ENCODE measurements around the gene POU3F1. TPM values are rescaled to one million over a fixed set of nuclear protein-coding genes. Genes with fewer than 3 reads are reported as not detected.
A peak's percentile ranks its signal among the peaks of the same experiment; 100 is the strongest.

POU3F1 gene
- total and polyA plus RNA-seq, 12 donors: 0.05 to 6.9 (median 2.0) TPM

GRCh38 chr1:38005195-38006007 is 41.2 kb downstream of the POU3F1 start, which contains the start of gene FHL3:
TSS of gene FHL3 (minus strand) at chr1:38005514. CDS start at chr1:37999412, 6,102 bp downstream.
- Histone ChIP-seq H3K36me3 (replicated peaks in 1 of 2) (no peaks in the 10 kb centered on the region), H3K27ac (peak within 1 kb of the TSS in 4 of 5 donors; percentile 44 to 84 (median 56)), H3K4me1 (replicated peaks in 1 of 2) (peaks cover 28 to 32% of the 10 kb centered on the region in 2 donors), H3K27me3 (no peaks in the 10 kb centered on the region), H3K9me3 (replicated peaks in 1 of 3) (no peaks in the 10 kb centered on the region), H3K4me3 (peak within 1 kb of the TSS in 3 of 4 donors; percentile 23 to 80 (median 59))
- 2 to 21% (median 3%) methylated on average over 4 to 71 of the region's 83 CpGs; no CpG with 5 or more reads in 1 of the 4 donors for whole genome bisulfite sequencing, 4 donors
- no peak for TF ChIP-seq CTCF (IDR thresholded peaks at IDR 0.05)
- TF ChIP-seq POLR2A (IDR thresholded peaks at IDR 0.05): peak; percentile 40 to 71
- peak in 5 of 7 donors; percentile 63 to 67 (median 64) for DNase-seq
- intact Hi-C loops (cut with DNase I): no loop called here

- DNase-seq: peak in 1 of 7 donors; percentile 29
- H3K4me3 ChIP-seq: peak overlapping the region in 3 of 4 donors; percentile 23 to 80 (median 59)
- no peaks in the 10 kb centered on the region for H3K36me3 ChIP-seq (replicated peaks in 1 of 2)
- peak overlapping the region in 4 of 5 donors; percentile 22 to 84 (median 56) for H3K27ac ChIP-seq
- peaks cover 38 to 41% of the 10 kb centered on the region in 2 donors for H3K4me1 ChIP-seq (replicated peaks in 1 of 2)
- TF ChIP-seq POLR2A (IDR thresholded peaks at IDR 0.05) (no peak), CTCF (IDR thresholded peaks at IDR 0.05) (no peak)
- intact Hi-C loops (cut with DNase I): no loop called here
- H3K27me3 ChIP-seq: no peaks in the 10 kb centered on the region
- H3K9me3 ChIP-seq (replicated peaks in 1 of 3): no peaks in the 10 kb centered on the region
- WGBS, 4 donors: 12 to 13% (median 12%) methylated on average over 13 to 26 of the region's 26 CpGs
Observed at GRCh38 chr1:38004284-38005108, 42.1 kb downstream of the POU3F1 start.

GRCh38 chr1:38003261-38004250 is 43.0 kb downstream of the POU3F1 start:
- peak in 2 of 7 donors; percentile 27 to 34 for DNase-seq
- intact Hi-C loops (cut with DNase I): no loop called here
- WGBS, 4 donors: 75 to 98% (median 85%) methylated on average over 4 to 8 of the region's 8 CpGs
- peaks cover 47 to 51% of the 10 kb centered on the region in 2 donors for H3K4me1 ChIP-seq (replicated peaks in 1 of 2)
- peak overlapping the region in 2 of 4 donors; percentile 10 to 80 for H3K4me3 ChIP-seq
- peaks cover 0 to 3% of the 10 kb centered on the region in 2 donors for H3K36me3 ChIP-seq (replicated peaks in 1 of 2)
- TF ChIP-seq POLR2A (IDR thresholded peaks at IDR 0.05): no peak
- TF ChIP-seq CTCF (IDR thresholded peaks at IDR 0.05): no peak
- peak overlapping the region in 3 of 5 donors; percentile 22 to 84 (median 48) for H3K27ac ChIP-seq
- H3K27me3 ChIP-seq: no peaks in the 10 kb centered on the region
- H3K9me3 ChIP-seq (replicated peaks in 1 of 3): no peaks in the 10 kb centered on the region

Data from adrenal gland (tissue), 12 donors.